ENCODE data around the gene FAM181A. TPM values are rescaled to one million over a fixed set of nuclear protein-coding genes. Genes with fewer than 3 reads are reported as not detected.

The FAM181A gene
- total RNA-seq, 1 donor from 2014 or later = 14.7 TPM

DNA sequence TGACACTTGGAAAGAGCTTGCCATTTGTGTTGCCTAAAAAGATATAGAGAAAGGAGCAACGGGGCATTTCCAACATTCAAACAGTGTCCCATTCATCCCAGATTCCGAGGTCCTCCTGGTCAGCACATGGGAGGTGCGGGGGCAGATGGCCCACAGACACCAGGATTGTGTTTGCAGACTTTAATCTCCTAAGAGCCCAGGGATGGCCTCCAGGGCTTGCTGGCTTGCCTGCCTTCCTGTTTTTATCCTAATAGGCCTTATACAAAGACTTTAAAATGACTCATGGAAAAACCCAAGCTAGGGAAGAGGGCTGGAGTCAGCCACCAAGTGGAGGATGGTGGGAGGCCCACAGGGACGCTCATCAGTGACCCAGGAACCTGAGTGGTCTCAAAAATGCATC, 21.5 kb upstream of the FAM181A start:
- peaks cover 33% of the 10 kb centered on the region for H3K4me1 Mint-ChIP-seq
- no peaks in the 10 kb centered on the region for H3K36me3 Mint-ChIP-seq (ENCODE audit: low read depth)
- DNase-seq (ENCODE audit: low read depth, low spot score) = no peak
- peak overlapping the region; percentile 21 for H3K4me3 Mint-ChIP-seq
- peaks cover 2% of the 10 kb centered on the region for H3K27me3 Mint-ChIP-seq (ENCODE audit: low read depth)
- TF ChIP-seq, protein P1, sequence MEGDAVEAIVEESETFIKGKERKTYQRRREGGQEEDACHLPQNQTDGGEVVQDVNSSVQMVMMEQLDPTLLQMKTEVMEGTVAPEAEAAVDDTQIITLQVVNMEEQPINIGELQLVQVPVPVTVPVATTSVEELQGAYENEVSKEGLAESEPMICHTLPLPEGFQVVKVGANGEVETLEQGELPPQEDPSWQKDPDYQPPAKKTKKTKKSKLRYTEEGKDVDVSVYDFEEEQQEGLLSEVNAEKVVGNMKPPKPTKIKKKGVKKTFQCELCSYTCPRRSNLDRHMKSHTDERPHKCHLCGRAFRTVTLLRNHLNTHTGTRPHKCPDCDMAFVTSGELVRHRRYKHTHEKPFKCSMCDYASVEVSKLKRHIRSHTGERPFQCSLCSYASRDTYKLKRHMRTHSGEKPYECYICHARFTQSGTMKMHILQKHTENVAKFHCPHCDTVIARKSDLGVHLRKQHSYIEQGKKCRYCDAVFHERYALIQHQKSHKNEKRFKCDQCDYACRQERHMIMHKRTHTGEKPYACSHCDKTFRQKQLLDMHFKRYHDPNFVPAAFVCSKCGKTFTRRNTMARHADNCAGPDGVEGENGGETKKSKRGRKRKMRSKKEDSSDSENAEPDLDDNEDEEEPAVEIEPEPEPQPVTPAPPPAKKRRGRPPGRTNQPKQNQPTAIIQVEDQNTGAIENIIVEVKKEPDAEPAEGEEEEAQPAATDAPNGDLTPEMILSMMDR (conservative IDR thresholded peaks at IDR 0.05) = no peak
- H3K9me3 Mint-ChIP-seq = peaks cover 2% of the 10 kb centered on the region
- H3K27ac Mint-ChIP-seq (ENCODE audit: unreplicated experiment) = peak overlapping the region; percentile 94

DNA sequence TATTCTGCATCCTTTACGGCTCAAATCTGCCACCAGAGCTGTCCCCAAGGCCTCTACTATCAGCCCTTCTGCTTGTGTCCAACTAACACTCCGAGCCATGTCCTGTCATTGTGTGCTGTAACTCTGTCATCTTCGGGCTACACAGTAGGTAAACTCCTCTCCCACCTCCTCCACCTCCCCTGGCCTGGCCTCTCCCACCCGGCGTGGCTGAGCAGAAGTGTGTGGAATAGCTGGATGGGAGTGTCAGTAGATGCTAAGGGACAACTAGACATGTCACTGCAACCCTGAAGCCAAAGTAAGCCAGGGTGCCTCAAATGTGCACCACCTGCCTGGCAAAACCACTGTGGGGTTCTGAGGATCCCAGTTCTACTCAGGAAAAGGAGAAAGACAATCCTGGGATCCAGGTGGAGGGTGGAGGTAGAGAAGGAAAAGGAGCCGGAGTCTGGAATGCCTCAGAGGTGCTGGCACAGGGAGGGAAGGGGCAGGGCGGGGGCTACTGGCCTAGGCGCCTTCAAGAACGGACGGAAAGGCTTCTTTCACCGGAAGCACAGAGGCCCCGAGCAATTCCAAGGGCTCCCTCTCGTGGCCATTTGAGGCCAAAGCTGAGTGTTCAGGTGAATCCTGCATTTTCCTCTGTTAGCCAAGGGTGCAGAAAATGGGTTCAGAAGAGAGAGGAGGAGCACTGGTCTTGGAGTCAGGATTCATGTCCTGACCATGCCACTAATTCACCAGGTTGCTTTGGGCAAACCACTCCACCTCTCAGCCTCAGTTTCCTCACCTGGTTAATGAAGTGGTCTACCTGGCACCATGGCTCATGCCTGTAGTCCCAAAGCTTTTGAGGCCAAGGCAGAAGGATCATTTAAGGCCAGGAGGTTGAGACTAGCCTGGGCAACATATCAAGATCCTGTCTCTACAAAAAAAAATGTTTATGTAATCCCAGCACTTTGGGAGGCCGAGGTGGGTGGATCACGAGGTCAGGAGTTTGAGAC, 20.5 kb upstream of the FAM181A start:
- H3K27me3 Mint-ChIP-seq (ENCODE audit: low read depth) = peaks cover 2% of the 10 kb centered on the region
- H3K9me3 Mint-ChIP-seq = peaks cover 2% of the 10 kb centered on the region
- H3K36me3 Mint-ChIP-seq (ENCODE audit: low read depth) = no peaks in the 10 kb centered on the region
- peaks cover 33% of the 10 kb centered on the region for H3K4me1 Mint-ChIP-seq
- TF ChIP-seq, protein P1 (conservative IDR thresholded peaks at IDR 0.05) = peak; percentile 76
- no peak overlapping the region for H3K27ac Mint-ChIP-seq (ENCODE audit: unreplicated experiment)
- DNase-seq (ENCODE audit: low read depth, low spot score) = peak; percentile 58
- H3K4me3 Mint-ChIP-seq = no peak overlapping the region

DNA sequence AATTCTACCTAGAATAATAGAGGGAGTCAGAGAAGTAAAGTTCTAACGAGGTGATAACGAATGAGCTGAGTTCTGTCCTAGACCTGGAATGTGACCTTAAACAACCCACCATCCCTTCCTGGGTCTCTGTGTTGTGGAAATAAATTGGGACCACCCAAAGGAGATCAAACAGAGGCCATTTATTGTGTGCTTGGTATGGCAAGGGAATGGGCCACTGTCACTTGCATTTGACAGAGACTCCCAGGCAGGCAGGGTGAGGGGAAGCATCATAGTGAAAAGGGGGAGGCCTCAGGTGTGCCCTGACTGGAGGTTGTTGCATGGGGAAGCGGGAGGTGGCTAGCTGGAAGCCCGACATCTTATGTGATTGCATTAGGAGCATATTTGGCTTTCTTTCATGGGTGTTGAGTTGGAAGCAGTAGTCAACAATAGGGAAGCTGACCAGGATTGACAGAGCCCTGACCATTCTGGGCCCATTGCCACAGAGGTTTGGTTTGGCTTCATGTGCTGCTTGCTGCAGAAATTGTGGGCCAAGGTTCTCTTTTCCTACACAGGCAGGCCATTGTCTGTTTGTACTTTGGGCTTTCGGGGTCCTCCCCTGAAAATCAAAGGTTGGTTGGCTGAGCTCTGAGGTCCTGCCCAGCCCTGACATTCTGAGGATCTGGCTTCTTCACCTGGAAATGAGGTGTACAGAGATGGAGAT, 17.6 kb upstream of the FAM181A start:
- Mint-ChIP-seq H3K9me3 (peaks cover 5% of the 10 kb centered on the region), H3K27me3 (ENCODE audit: low read depth) (no peaks in the 10 kb centered on the region), H3K4me1 (peaks cover 20% of the 10 kb centered on the region), H3K27ac (ENCODE audit: unreplicated experiment) (no peak overlapping the region), H3K36me3 (ENCODE audit: low read depth) (no peaks in the 10 kb centered on the region), H3K4me3 (no peak overlapping the region)
- DNase-seq (ENCODE audit: low read depth, low spot score) = no peak
- TF ChIP-seq, protein P1 (conservative IDR thresholded peaks at IDR 0.05) = no peak

DNA sequence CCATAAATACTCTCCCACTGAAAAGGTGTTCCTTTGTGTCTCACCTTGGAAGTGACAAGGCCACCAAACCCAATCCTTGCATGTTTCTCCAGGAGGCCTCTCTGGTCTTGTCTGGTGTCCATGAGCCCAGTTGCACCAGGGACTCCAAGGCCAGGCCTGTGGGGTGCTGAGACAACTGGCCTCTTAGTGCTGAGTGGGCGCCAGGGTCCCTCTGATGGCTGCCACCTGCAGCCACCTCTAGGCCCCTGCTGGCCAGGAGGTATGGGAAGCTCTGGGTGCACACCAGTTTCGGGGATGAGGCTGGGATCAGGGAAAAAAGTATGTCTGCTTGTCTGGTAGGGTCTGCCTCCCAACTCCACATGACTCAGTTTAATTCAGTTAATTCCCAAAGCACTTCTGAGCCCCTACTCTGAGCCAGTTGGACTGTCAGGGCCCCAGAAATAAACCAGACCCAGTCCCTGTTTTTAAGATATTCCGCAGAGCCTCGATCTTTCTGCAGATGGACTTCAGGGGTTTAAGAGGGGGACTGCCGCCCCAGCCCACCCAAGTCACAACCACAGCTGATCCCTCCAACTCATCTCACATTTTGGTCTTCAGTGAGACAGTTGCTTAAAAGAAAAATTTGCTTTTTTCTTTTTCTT, 15.0 kb upstream of the FAM181A start:
- Mint-ChIP-seq H3K4me3 (no peak overlapping the region), H3K27me3 (ENCODE audit: low read depth) (no peaks in the 10 kb centered on the region), H3K36me3 (ENCODE audit: low read depth) (no peaks in the 10 kb centered on the region), H3K4me1 (no peaks in the 10 kb centered on the region), H3K9me3 (peaks cover 7% of the 10 kb centered on the region), H3K27ac (ENCODE audit: unreplicated experiment) (no peak overlapping the region)
- DNase-seq (ENCODE audit: low read depth, low spot score) = no peak
- TF ChIP-seq, protein P1 (conservative IDR thresholded peaks at IDR 0.05) = no peak

DNA sequence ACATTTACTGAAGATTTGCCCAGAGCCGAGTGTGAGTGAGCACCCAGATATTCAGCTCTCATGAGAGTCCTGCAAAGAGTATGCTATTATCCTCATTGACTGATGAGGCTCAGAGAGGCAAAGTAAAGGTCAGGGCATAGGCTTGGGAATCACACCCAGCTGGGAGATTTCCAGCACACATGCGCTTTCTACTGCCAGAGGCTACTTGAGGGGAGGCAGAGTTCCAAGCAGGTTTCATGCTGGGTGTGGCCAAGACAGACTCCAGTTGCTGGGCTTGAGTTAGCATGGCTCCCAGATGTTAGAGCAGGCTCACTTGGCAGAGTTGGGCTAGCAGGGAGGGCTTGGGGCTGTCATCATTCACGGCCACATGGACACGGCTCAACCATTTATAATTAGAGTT, 14.4 kb upstream of the FAM181A start:
- Mint-ChIP-seq H3K27me3 (ENCODE audit: low read depth) (no peaks in the 10 kb centered on the region), H3K4me3 (no peak overlapping the region)
- TF ChIP-seq, protein P1 (conservative IDR thresholded peaks at IDR 0.05) = no peak

More for the DNA sequence above, 14.4 kb upstream of the FAM181A start:
- Mint-ChIP-seq H3K9me3 (peaks cover 7% of the 10 kb centered on the region), H3K27ac (ENCODE audit: unreplicated experiment) (no peak overlapping the region), H3K36me3 (ENCODE audit: low read depth) (no peaks in the 10 kb centered on the region), H3K4me1 (no peaks in the 10 kb centered on the region)
- DNase-seq (ENCODE audit: low read depth, low spot score) = no peak
